C4-2B (cell line): Measurements from ENCODE around the gene EIF4E1B.

Experiments
- CTCF ChIP-seq: fragments of 450-650 bp; conservative IDR thresholded peaks from 2 replicates; pipeline ENCODE4 v1.5.1; 2017; ENCODE audit warnings: mild to moderate bottlenecking
- ZFX ChIP-seq: fragments of 450-650 bp; IDR thresholded peaks from 2 replicates; pipeline ENCODE4 v1.6.1; 2017

DNA sequence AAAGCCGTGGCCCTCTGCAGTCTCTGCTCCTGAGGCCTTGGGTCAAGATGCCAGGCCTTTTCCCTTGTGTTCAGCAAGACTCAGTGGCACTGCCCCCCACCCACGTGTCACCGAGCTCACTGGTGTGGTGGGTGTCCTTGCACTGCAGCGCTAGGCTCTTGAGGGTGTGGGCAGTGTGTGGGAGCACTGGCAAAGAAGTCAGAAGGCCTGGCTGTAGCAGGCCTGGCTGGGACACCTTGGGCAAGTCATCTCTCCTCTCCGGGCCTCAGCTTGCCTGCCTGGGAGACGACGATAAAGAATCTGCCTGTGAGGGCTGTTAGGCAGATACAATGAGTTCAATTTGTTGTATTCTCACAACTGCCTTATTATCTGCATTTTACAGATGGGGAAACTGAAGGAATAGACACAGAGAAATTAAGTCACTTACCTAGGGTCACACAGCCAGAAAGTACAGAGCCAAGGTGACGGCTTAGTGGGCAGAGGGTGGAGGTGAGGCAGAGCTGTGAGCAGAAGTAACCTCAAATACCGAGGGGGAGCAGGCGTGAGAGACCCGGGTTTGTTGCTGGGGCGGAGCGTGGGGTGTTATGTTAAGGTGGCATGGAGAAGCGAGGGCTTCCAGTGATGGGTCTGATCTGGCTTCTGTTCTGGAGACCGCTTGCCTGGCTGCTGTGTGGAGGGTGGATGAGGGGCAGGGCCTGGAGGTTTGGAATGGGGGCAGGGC is 18.2 kb downstream of the EIF4E1B start:
- no peak for TF ChIP-seq CTCF
- TF ChIP-seq ZFX: no peak
